Measurements from ENCODE around the gene FMNL1. TPM values are rescaled to one million over a fixed set of nuclear protein-coding genes. Genes with fewer than 3 reads are reported as not detected.

Gene FMNL1
- total and polyA plus RNA-seq, 4 donors, result 1.5 to 7.4 (median 4.8) TPM

- H3K27ac ChIP-seq (ENCODE audit: low read depth in 1 of 2, low read length in 2 of 2), result no peak overlapping the region
- WGBS, result 95% methylated on average over 2 of the region's 2 CpGs
- no peaks in the 10 kb centered on the region for H3K9me3 ChIP-seq (ENCODE audit: control insufficient read depth in 4 of 4, low read length in 3 of 4)
- H3K9ac ChIP-seq (ENCODE audit: low read depth in 1 of 2, low read length in 2 of 2), result no peak overlapping the region
- no peak for DNase-seq (ENCODE audit: low spot score)
- H3K27me3 ChIP-seq (ENCODE audit: control insufficient read depth in 4 of 4, insufficient read depth in 4 of 4, low read length in 3 of 4), result peaks cover 0 to 3% (median 0%) of the 10 kb centered on the region in 4 donors
- H3K4me1 ChIP-seq (ENCODE audit: control insufficient read depth in 4 of 4, insufficient read depth in 4 of 4, low read length in 3 of 4), result peaks cover 0 to 4% (median 2%) of the 10 kb centered on the region in 4 donors
- TF ChIP-seq FOXA2 (IDR thresholded peaks at IDR 0.05) (no peak), TAF1 (conservative IDR thresholded peaks at IDR 0.05) (no peak), RAD21 (IDR thresholded peaks at IDR 0.05) (no peak), NR2F2 (IDR thresholded peaks at IDR 0.05) (no peak), HNF4G (IDR thresholded peaks at IDR 0.05) (no peak), RXRA (IDR thresholded peaks at IDR 0.05) (no peak), REST (IDR thresholded peaks at IDR 0.05) (no peak), ZBTB33 (IDR thresholded peaks at IDR 0.05) (no peak), JUND (IDR thresholded peaks at IDR 0.05) (no peak), YY1 (IDR thresholded peaks at IDR 0.05) (no peak), ATF3 (IDR thresholded peaks at IDR 0.05) (no peak), CTCF (IDR thresholded peaks at IDR 0.05; ENCODE audit: low read depth, low read length, missing input control) (no peak), EGR1 (IDR thresholded peaks at IDR 0.05; ENCODE audit: low read depth in 2 of 2) (no peak)
- H3K4me3 ChIP-seq (ENCODE audit: low read depth in 1 of 3, low read length in 3 of 3), result no peak overlapping the region
- no peaks in the 10 kb centered on the region for H3K36me3 ChIP-seq (ENCODE audit: control insufficient read depth in 4 of 4, insufficient read depth in 3 of 4, low read depth in 1 of 4, low read length in 3 of 4)
These were observed 16.0 kb downstream of the FMNL1 start for GRCh38 chr17:45237686-45238085.

GRCh38 chr17:45238155-45238774, 16.6 kb downstream of the FMNL1 start:
- peaks cover 0 to 3% (median 0%) of the 10 kb centered on the region in 4 donors for H3K27me3 ChIP-seq (ENCODE audit: control insufficient read depth in 4 of 4, insufficient read depth in 4 of 4, low read length in 3 of 4)
- no peak for DNase-seq (ENCODE audit: low spot score)
- H3K4me3 ChIP-seq (ENCODE audit: low read depth in 1 of 3, low read length in 3 of 3), result no peak overlapping the region
- H3K9ac ChIP-seq (ENCODE audit: low read depth in 1 of 2, low read length in 2 of 2), result no peak overlapping the region
- peaks cover 0 to 4% (median 2%) of the 10 kb centered on the region in 4 donors for H3K4me1 ChIP-seq (ENCODE audit: control insufficient read depth in 4 of 4, insufficient read depth in 4 of 4, low read length in 3 of 4)
- no peaks in the 10 kb centered on the region for H3K36me3 ChIP-seq (ENCODE audit: control insufficient read depth in 4 of 4, insufficient read depth in 3 of 4, low read depth in 1 of 4, low read length in 3 of 4)
- no peaks in the 10 kb centered on the region for H3K9me3 ChIP-seq (ENCODE audit: control insufficient read depth in 4 of 4, low read length in 3 of 4)
- no peak for TF ChIP-seq HNF4A (conservative IDR thresholded peaks at IDR 0.05)
- no peak for TF ChIP-seq FOXA1 (IDR thresholded peaks at IDR 0.05)
- TF ChIP-seq JUND (IDR thresholded peaks at IDR 0.05), result no peak
- TF ChIP-seq ATF3 (IDR thresholded peaks at IDR 0.05), result no peak
- TF ChIP-seq GABPA (IDR thresholded peaks at IDR 0.05 in 1 of 2, conservative IDR thresholded peaks at IDR 0.05 in 1 of 2), result no peak
- TF ChIP-seq YY1 (IDR thresholded peaks at IDR 0.05), result no peak
- TF ChIP-seq HNF4G (IDR thresholded peaks at IDR 0.05), result no peak
- TF ChIP-seq NR2F2 (IDR thresholded peaks at IDR 0.05), result no peak
- H3K27ac ChIP-seq (ENCODE audit: low read depth in 1 of 2, low read length in 2 of 2), result no peak overlapping the region
- WGBS, result 96% methylated on average over 7 of the region's 7 CpGs

Measured in liver (tissue), 9 donors.